ENCODE measurements around the gene MEFV.
"Not testable (repeated sequence)": the region's sequence is repeated elsewhere in the genome, so short reads cannot be mapped to it uniquely, and the experiment has no call there.

MEFV gene

GRCh38 chr16:3214904-3215600 is 41.4 kb downstream of the MEFV start:
- no peak for DNase-seq

DNA sequence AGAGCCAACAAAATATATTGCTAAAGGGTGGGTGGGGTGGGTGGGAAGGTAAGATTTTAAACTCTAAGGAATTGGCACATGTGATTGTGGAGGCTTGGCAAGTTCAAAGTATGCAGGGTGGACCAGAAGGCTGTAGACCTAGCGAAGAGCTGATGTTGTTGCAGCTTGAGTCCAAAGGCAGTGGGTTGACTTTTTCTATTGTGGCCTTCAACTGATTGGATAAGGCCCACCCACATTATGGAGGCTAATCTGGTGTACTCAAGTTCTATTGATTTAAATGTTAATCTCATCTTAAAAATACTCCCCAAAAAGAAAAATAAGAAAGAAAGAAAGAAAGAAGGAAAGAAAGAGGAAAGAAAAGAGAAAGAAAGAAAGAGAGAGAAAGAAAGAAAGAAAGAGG is 43.9 kb downstream of the MEFV start:
- no peak for DNase-seq

DNA sequence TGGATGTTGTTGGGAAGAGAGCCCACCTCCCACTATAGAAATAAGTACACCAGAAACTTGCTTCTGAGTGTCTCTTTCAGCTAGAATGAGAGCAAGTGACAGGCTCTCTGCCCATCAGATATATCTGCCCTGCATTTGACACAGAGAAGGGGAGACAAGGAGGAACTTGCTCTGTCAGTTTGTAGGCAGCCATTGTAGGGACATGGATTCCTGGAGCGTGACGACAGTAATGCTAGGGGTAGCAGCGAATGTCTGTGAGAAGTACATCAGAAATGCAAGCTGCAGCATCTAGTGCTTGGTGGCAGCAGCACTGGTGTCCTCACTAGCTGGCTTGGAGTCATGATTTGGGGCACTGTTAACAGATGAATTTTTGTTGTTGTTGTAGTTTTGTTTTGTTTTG is 44.4 kb downstream of the MEFV start:
- no peak for DNase-seq

- DNase-seq: no peak
Measured at GRCh38 chr16:3207086-3207953, 49.1 kb downstream of the MEFV start.

DNA sequence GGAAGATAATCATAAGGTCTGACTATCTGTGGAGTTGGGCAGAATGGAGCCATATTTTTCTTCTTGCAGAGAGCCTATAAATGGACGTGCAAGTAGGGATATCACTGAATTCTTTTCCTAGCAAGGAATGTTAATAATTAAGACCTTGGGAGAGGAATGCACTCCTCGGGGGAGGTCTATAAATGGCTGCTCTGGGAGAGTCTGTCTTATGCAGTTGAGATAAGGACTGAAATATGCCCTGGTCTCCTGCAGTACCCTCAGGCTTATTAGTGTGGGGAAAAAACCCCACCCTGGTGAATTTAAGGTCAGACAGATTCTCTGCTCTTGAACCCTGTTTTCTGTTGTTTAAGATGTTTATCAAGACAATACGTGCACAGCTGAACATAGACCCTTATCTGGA is 50.5 kb downstream of the MEFV start:
- DNase-seq: not testable (repeated sequence)

DNA sequence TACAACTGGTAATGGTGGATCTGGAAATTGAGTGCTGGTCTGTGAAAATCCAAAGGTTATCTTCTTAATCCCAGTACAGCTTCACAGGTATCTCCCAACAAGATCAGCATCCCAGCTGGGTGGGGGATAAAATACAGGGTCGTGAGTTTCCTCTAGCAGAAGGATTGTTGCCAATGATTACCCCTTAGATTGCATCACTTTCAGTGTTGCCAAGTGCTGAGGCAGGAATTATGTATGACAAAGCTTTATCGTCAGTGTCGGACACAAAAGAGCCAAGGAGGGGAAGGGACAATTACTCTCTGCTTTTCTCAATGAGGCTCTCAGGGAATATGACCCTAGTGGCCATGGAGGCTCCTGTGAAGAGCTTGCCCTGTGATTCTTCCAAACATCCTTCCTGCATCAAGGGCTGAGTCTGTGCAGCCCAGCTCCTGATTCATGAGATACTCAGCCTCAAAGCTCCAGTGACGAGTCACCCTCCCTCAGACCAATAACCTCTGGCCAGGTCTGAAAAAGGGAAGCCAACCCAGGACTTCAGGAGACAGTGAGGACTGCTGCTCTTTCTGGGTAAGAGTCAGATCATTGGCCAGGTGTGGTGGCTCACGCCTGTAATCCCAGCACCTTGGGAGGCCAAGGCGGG is 53.4 kb downstream of the MEFV start:
- DNase-seq: no peak

GRCh38 chr16:3198334-3199072 is 57.9 kb downstream of the MEFV start:
- no peak for DNase-seq

DNA sequence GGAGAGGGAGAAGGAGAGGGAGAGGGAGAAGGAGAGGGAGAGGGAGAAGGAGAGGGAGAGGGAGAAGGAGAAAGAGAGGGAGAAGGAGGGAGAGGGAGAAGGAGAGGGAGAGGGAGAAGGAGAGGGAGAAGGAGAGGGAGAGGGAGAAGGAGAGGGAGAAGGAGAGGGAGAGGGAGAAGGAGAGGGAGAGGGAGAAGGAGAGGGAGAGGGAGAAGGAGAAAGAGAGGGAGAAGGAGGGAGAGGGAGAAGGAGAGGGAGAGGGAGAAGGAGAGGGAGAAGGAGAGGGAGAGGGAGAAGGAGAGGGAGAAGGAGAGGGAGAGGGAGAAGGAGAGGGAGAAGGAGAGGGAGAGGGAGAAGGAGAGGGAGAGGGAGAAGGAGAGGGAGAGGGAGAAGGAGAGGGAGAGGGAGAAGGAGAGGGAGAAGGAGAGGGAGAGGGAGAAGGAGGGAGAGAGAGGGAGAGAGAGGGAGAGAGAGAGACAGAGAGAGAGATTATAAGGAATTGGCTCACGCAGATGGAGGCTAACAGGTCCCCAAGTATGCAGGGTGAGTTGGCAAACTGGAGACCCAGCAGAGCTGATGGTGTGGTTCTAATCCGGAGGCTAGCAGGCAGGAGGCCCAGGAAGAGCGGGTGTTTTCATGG is 58.6 kb downstream of the MEFV start:
- DNase-seq: not testable (repeated sequence)

GRCh38 chr16:3195975-3196374 is 60.5 kb downstream of the MEFV start:
- DNase-seq: no peak

DNA sequence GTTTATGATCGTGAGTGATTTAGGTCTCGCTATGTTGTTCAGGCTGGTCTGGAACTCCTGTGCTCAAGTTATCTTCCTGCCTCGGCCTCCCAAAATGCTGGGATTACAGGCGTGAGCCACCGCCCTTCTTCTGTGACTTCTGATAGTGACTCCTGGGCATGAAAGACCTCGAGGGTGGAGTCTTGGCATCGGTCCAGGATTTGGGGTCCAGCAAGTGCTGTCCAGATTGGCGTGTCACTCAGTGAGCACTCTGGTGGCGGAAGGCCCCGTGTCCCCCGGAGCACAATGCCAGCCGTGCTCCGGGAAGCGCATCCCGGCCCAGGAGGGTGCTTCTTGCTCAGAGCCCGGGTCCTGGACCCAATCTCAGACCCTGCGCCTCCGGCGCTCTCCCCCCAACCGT is 61.6 kb downstream of the MEFV start:
- DNase-seq: no peak

DNA sequence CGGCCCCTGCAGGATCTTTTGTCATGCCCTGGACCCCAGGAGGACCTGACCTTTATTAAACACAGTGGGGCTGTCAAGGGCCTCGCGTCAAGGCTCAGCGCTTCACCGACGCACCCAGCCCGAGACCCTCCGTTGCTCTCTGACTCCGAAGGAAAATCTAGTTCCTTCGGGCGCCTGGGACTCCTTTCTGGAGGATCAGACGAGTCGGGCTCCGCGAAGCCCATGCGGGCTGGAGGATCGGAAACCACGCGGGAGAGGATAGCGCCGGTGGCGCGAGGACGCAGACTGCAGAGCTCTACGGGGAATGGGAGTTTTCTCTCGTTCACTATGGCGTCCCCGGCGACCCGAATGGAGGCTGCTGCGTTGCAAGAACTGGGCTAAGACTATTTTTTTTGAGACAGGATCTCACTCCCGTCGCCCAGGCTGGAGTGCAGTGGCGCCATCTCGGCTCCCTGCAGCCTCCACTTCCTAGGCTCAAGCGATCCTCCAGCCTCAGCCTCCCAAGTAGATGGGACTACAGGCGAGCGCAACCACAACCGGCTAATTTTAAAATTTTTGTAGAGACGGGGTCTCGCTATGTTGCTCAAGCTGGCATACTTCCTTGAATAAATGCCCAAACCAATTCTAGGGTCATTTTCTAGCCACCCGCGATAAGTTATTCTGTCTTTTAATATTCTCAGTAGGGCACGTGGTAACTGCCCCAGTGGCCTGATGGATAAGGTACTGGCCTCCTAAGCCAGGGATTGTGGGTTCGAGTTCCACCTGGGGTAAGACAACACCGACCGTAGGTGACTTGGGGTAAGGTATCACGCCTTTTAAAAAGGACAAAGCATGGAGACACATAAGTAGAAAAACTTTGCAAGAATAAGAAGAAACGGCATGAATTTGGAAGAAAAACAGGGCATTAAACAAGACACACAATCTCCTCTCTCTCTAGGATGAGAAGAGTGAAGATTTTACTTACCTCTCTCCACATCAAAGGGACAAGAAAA is 62.9 kb downstream of the MEFV start:
- no peak for DNase-seq

DNA sequence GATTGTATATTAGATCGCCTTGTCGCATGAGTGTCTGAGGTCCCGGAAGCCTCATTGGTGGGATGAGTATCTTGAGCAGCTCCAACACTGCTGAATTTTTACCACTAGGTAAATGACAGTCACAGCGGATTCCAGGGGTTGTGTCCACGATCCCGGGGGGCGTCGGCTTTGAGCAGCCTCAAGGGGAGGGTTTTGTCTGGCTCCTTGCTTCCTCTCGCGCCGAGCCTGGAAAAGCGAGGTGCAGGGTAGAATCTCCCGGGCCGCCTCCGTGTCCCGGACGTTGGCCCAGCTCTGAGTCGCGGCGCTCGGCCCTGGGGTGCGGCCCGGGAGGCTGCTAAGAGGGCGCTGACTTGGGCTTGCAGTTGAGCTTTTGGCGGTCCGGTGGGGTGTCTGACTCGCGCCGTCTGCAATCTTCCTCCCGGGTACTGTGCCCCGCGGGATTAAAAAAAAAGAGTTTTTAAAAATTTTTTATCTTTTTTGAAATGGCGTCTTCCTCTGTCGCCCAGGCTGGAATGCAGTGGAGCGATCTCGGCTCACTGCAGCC is 63.9 kb downstream of the MEFV start:
- DNase-seq: no peak
